ENCODE data around the gene PRAMEF5.
"Not testable (repeated sequence)": the region's sequence is repeated elsewhere in the genome, so short reads cannot be mapped to it uniquely, and the experiment has no call there.

DNA sequence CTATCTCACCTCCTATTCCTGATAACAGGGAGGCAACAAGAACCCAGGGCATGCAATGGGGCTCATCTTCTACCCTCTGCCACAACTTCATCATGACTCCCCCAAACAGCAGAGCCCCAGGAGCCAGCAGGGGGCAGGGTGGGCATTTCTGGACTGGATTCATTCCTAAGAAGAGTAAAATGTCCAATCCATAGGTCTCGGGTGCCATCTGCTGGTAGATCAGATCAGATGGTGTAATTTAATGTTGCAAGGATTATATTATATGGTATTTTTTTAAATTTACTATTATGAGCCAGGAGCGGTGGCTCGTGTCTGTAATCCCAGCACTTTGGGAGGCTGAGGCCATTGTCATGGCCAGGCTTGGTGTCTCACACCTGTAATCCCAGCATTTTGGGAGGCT lies 11.1 kb downstream of the PRAMEF5 start:
- TF ChIP-seq, protein P1, sequence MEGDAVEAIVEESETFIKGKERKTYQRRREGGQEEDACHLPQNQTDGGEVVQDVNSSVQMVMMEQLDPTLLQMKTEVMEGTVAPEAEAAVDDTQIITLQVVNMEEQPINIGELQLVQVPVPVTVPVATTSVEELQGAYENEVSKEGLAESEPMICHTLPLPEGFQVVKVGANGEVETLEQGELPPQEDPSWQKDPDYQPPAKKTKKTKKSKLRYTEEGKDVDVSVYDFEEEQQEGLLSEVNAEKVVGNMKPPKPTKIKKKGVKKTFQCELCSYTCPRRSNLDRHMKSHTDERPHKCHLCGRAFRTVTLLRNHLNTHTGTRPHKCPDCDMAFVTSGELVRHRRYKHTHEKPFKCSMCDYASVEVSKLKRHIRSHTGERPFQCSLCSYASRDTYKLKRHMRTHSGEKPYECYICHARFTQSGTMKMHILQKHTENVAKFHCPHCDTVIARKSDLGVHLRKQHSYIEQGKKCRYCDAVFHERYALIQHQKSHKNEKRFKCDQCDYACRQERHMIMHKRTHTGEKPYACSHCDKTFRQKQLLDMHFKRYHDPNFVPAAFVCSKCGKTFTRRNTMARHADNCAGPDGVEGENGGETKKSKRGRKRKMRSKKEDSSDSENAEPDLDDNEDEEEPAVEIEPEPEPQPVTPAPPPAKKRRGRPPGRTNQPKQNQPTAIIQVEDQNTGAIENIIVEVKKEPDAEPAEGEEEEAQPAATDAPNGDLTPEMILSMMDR (IDR thresholded peaks at IDR 0.05), result not testable (repeated sequence)
- TF ChIP-seq, protein P2, sequence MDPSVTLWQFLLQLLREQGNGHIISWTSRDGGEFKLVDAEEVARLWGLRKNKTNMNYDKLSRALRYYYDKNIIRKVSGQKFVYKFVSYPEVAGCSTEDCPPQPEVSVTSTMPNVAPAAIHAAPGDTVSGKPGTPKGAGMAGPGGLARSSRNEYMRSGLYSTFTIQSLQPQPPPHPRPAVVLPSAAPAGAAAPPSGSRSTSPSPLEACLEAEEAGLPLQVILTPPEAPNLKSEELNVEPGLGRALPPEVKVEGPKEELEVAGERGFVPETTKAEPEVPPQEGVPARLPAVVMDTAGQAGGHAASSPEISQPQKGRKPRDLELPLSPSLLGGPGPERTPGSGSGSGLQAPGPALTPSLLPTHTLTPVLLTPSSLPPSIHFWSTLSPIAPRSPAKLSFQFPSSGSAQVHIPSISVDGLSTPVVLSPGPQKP (IDR thresholded peaks at IDR 0.05; ENCODE audit: low read depth, low read length), result not testable (repeated sequence)
- not testable (repeated sequence) for TF ChIP-seq RFX5 (IDR thresholded peaks at IDR 0.05); POLR2A (IDR thresholded peaks at IDR 0.05; ENCODE audit: low read length); RAD21 (conservative IDR thresholded peaks at IDR 0.05 in 1 of 2, IDR thresholded peaks at IDR 0.05 in 1 of 2); GATA3 (IDR thresholded peaks at IDR 0.05; ENCODE audit: borderline replicate concordance); SMC3 (IDR thresholded peaks at IDR 0.05)
- TF ChIP-seq, protein P3, sequence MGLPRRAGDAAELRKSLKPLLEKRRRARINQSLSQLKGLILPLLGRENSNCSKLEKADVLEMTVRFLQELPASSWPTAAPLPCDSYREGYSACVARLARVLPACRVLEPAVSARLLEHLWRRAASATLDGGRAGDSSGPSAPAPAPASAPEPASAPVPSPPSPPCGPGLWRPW (IDR thresholded peaks at IDR 0.05), result not testable (repeated sequence)
- TF ChIP-seq, protein P4, sequence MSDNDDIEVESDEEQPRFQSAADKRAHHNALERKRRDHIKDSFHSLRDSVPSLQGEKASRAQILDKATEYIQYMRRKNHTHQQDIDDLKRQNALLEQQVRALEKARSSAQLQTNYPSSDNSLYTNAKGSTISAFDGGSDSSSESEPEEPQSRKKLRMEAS (IDR thresholded peaks at IDR 0.05), result not testable (repeated sequence)
- TF ChIP-seq, protein P5, sequence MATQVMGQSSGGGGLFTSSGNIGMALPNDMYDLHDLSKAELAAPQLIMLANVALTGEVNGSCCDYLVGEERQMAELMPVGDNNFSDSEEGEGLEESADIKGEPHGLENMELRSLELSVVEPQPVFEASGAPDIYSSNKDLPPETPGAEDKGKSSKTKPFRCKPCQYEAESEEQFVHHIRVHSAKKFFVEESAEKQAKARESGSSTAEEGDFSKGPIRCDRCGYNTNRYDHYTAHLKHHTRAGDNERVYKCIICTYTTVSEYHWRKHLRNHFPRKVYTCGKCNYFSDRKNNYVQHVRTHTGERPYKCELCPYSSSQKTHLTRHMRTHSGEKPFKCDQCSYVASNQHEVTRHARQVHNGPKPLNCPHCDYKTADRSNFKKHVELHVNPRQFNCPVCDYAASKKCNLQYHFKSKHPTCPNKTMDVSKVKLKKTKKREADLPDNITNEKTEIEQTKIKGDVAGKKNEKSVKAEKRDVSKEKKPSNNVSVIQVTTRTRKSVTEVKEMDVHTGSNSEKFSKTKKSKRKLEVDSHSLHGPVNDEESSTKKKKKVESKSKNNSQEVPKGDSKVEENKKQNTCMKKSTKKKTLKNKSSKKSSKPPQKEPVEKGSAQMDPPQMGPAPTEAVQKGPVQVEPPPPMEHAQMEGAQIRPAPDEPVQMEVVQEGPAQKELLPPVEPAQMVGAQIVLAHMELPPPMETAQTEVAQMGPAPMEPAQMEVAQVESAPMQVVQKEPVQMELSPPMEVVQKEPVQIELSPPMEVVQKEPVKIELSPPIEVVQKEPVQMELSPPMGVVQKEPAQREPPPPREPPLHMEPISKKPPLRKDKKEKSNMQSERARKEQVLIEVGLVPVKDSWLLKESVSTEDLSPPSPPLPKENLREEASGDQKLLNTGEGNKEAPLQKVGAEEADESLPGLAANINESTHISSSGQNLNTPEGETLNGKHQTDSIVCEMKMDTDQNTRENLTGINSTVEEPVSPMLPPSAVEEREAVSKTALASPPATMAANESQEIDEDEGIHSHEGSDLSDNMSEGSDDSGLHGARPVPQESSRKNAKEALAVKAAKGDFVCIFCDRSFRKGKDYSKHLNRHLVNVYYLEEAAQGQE (IDR thresholded peaks at IDR 0.05), result not testable (repeated sequence)
